A549 (cell line): ENCODE data around the gene PCGF2. TPM values are rescaled to one million over a fixed set of nuclear protein-coding genes. Genes with fewer than 3 reads are reported as not detected.

Source experiments
- ATAC-seq, 2 experiments: fragments of 200-7000 bp in 1 of 2; fragments of >200 bp in 1 of 2; cut with Nextera tagmentation in 1 of 2; cut with Tn5 transposase in 1 of 2; 3 replicates each; pipeline versions ENCODE4 v1.8.0 to v1.9.1; 2018 to 2020; ENCODE audit warnings: mild to moderate bottlenecking in 1 of 2, moderate library complexity in 1 of 2
- CTCF ChIA-PET: fragments of 300-600 bp; sonication (Branson Sonifier 250); formaldehyde crosslinking; extraction: SDS; loops from one replicate; lab custom pipeline; 2021; ENCODE audit warnings: antibody characterized with exemption, inconsistent platforms; lab: Yijun Ruan, JAX
- POLR2A ChIA-PET: fragments of 350-600 bp; formaldehyde crosslinking; extraction: SDS; loops from one replicate; lab custom pipeline; 2021; ENCODE audit warnings: antibody characterized with exemption, inconsistent platforms; lab: Yijun Ruan, JAX
- DNase-seq, 2 experiments: peaks; one replicate each; pipeline versions ENCODE4 v3.0.0 to v3.0.0-alpha.2; 2011 to 2016; ENCODE audit warnings: low read depth in 1 of 2, low spot score in 1 of 2
- FAIRE-seq: peaks from 2 replicates; lab custom pipeline; 2011; peaks lifted over from hg19 to GRCh38; lab: Jason Lieb, UNC
- H3K27ac ChIP-seq, 2 experiments: fragments of >200 bp; sonication (Bioruptor Twin); formaldehyde crosslinking; 3 replicates each; pipeline ENCODE4 v1.5.1; 2016 to 2017
- H3K4me1 ChIP-seq: fragments of >200 bp; sonication (Bioruptor Twin); formaldehyde crosslinking; 3 replicates; pipeline ENCODE4 v1.6.1; 2016
- H3K4me2 ChIP-seq: fragments of >200 bp; sonication (Bioruptor Twin); formaldehyde crosslinking; 3 replicates; pipeline ENCODE4 v1.6.1; 2016
- H3K4me3 ChIP-seq: fragments of >200 bp; sonication (Bioruptor Twin); formaldehyde crosslinking; 3 replicates; pipeline ENCODE4 v1.5.1; 2016
- H3K9me3 ChIP-seq: fragments of >200 bp; sonication (Bioruptor Twin); formaldehyde crosslinking; 3 replicates; pipeline ENCODE4 v1.6.1; 2016
- CBX2 ChIP-seq: fragments of 200-600 bp; sonication (generic); IDR thresholded peaks from 2 replicates; pipeline ENCODE4 v1.6.1; 2016; ENCODE audit warnings: low read depth, mild to moderate bottlenecking, borderline replicate concordance
- CEBPB ChIP-seq, 2 experiments: fragments of >200 bp in 1 of 2; sonication (Bioruptor Twin) in 1 of 2; formaldehyde crosslinking in 1 of 2; IDR thresholded peaks; 2 replicates each; pipeline ENCODE4 v1.6.1; 2012 to 2016
- FOSL2 ChIP-seq, 2 experiments: fragments of 450-650 bp in 1 of 2; fragments of >200 bp in 1 of 2; sonication (Bioruptor Twin) in 1 of 2; formaldehyde crosslinking; IDR thresholded peaks; 2 replicates each; pipeline versions ENCODE4 v1.5.0 to v1.6.1; 2016 to 2020; ENCODE audit warnings: mild to moderate bottlenecking in 1 of 2, moderate library complexity in 1 of 2
- GATA3 ChIP-seq: IDR thresholded peaks from 2 replicates; pipeline ENCODE4 v1.6.1; 2012; ENCODE audit warnings: borderline replicate concordance
- HDAC2 ChIP-seq: fragments of 200-600 bp; sonication (generic); IDR thresholded peaks from 2 replicates; pipeline ENCODE4 v1.6.1; 2016
- HOXA7 ChIP-seq: fragments of 250-450 bp; sonication (Bioruptor Pico); IDR thresholded peaks from 2 replicates; pipeline ENCODE4 v1.5.0; 2020; ENCODE audit warnings: mild to moderate bottlenecking, moderate library complexity
- JUN ChIP-seq, 2 experiments: fragments of >200 bp; sonication (Bioruptor Twin); formaldehyde crosslinking; IDR thresholded peaks; 2 replicates in 1 of 2; 3 replicates in 1 of 2; pipeline ENCODE4 v1.6.1; 2016 to 2017
- MAZ ChIP-seq: fragments of 150-350 bp; IDR thresholded peaks from 2 replicates; pipeline ENCODE4 v1.6.1; 2014; ENCODE audit warnings: antibody characterized with exemption, low read depth, low read length, borderline replicate concordance
- NPAS2 ChIP-seq: fragments of 250-450 bp; sonication (Bioruptor Pico); IDR thresholded peaks from 2 replicates; pipeline ENCODE4 v1.8.0; 2022; ENCODE audit warnings: mild to moderate bottlenecking, moderate library complexity, borderline replicate concordance
- PHF8 ChIP-seq: fragments of 200-600 bp; sonication (generic); IDR thresholded peaks from 2 replicates; pipeline ENCODE4 v1.6.1; 2016; ENCODE audit warnings: low read depth, mild to moderate bottlenecking, antibody characterized with exemption, moderate library complexity, borderline replicate concordance
- POLR2A ChIP-seq: IDR thresholded peaks from 2 replicates; pipeline ENCODE4 v1.6.1; 2012; ENCODE audit warnings: mild to moderate bottlenecking, low read length
- RARB ChIP-seq: fragments of 250-450 bp; sonication (Bioruptor Pico); IDR thresholded peaks from 2 replicates; pipeline ENCODE4 v1.8.0; 2021; ENCODE audit warnings: mild to moderate bottlenecking, moderate library complexity
- SMC3 ChIP-seq: fragments of >200 bp; sonication (Bioruptor Twin); formaldehyde crosslinking; IDR thresholded peaks from 3 replicates; pipeline ENCODE4 v1.6.1; 2018; ENCODE audit warnings: inconsistent platforms
- SREBF2 ChIP-seq: fragments of 450-650 bp; IDR thresholded peaks from 2 replicates; pipeline ENCODE4 v1.6.1; 2014; ENCODE audit warnings: mild to moderate bottlenecking, moderate library complexity
- TFCP2L1 ChIP-seq: fragments of 250-450 bp; sonication (Bioruptor Pico); IDR thresholded peaks from 2 replicates; pipeline ENCODE4 v1.5.0; 2021; ENCODE audit warnings: mild to moderate bottlenecking
- WGBS: methylation state at CpG from one replicate; pipeline ENCODE4 v1.1.6; 2017; ENCODE audit errors: missing lambda C conversion rate; 5-methylcytosine and 5-hydroxymethylcytosine counted together
- polyA plus RNA-seq, 4 experiments: library from polyadenylated mRNA; depleted of rRNA in 3 of 4; stranded (reverse); fragments of >200 nt; fragmentation: RNase III in 1 of 4; extraction: RNeasy Plus Mini Kit Qiagen cat#74134 plus additional on column Dnase treatment in 1 of 4; gene quantifications; 2 replicates in 3 of 4; 3 replicates in 1 of 4; pipeline ENCODE4 v1.2.3, GENCODE V29; 2011 to 2017
- TF ChIP-seq, protein P1 (sequence below): fragments of 250-450 bp; sonication (Bioruptor Pico); IDR thresholded peaks from 2 replicates; pipeline ENCODE4 v1.5.0; 2021; ENCODE audit warnings: mild to moderate bottlenecking, moderate library complexity, borderline replicate concordance
- TF ChIP-seq, protein P2 (sequence below): fragments of >200 bp; sonication (Bioruptor Twin); formaldehyde crosslinking; IDR thresholded peaks from 3 replicates; pipeline ENCODE4 v1.6.1; 2016
- TF ChIP-seq, protein P3 (sequence below): IDR thresholded peaks from 2 replicates; pipeline ENCODE4 v1.6.1; 2012; ENCODE audit warnings: low read depth, borderline replicate concordance

The PCGF2 gene
- polyA plus RNA-seq, 2 of the 4 experiments (the other 2 are of a cell fraction): 19.9 to 43.6 TPM

DNA sequence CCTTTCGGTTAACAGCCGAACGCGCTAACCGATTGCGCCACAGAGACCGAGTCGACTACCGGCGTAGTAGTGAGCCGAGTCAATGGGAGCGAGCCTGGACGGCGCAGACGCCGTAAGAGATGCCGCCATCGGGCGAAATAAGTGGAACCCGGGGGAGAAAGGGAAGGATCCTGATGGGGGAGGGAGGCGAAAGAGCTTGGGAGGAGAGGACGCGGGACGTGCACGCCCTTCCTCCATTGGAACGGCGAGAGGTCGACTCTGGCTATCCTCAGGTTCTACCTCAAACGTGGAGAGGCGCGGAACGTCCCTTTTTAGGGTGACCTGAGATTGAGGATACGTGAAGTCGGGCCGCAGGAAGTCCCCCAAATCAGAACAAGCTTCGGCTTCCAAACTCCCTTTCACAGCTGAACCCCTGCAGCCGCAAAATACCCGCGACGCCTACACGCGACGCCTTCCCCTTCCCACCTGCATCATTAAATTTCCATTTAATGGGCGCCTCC, 3.7 kb upstream of the PCGF2 start:
- TF ChIP-seq PHF8 (0 out of 2 replicates have a peak, but pooled peaks have one; percentile 63), POLR2A (peak; percentile 68), CEBPB (IDR thresholded peaks at IDR 0.05) (peak; percentile 74 to 93; a peak in 3 of 4 replicates), SREBF2 (peak; percentile 95), NPAS2 (CRISPR knock-in tag) (no peak), RARB (peak; percentile 66; the same call in 1 of the 2 replicates), MAZ (0 out of 2 replicates have a peak, but pooled peaks have one; percentile 10), HOXA7 (CRISPR knock-in tag) (no peak), JUN (IDR thresholded peaks at IDR 0.05) (peak in 1 of 2 experiments; percentile 45; a peak in 2 of 5 replicates), GATA3 (peak; percentile 26; the same call in 1 of the 2 replicates), TFCP2L1 (CRISPR knock-in tag) (peak; percentile 82; the same call in 1 of the 2 replicates), CBX2 (no peak), HDAC2 (no peak)
- TF ChIP-seq, protein P1, sequence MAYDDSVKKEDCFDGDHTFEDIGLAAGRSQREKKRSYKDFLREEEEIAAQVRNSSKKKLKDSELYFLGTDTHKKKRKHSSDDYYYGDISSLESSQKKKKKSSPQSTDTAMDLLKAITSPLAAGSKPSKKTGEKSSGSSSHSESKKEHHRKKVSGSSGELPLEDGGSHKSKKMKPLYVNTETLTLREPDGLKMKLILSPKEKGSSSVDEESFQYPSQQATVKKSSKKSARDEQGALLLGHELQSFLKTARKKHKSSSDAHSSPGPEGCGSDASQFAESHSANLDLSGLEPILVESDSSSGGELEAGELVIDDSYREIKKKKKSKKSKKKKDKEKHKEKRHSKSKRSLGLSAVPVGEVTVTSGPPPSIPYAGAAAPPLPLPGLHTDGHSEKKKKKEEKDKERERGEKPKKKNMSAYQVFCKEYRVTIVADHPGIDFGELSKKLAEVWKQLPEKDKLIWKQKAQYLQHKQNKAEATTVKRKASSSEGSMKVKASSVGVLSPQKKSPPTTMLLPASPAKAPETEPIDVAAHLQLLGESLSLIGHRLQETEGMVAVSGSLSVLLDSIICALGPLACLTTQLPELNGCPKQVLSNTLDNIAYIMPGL: peak; percentile 83; the same call in 1 of the 2 replicates
- TF ChIP-seq, protein P2, sequence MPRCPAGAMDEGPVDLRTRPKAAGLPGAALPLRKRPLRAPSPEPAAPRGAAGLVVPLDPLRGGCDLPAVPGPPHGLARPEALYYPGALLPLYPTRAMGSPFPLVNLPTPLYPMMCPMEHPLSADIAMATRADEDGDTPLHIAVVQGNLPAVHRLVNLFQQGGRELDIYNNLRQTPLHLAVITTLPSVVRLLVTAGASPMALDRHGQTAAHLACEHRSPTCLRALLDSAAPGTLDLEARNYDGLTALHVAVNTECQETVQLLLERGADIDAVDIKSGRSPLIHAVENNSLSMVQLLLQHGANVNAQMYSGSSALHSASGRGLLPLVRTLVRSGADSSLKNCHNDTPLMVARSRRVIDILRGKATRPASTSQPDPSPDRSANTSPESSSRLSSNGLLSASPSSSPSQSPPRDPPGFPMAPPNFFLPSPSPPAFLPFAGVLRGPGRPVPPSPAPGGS: 0 out of 3 replicates have a peak, but pooled peaks have one; percentile 35
- Histone ChIP-seq H3K27ac (peak overlapping the region; percentile 90 to 98), H3K9me3 (no peaks in the 10 kb centered on the region), H3K4me1 (peaks cover 23% of the 10 kb centered on the region), H3K4me3 (peak overlapping the region; percentile 96), H3K4me2 (peak overlapping the region; percentile 82)
- FAIRE-seq (no peak), ATAC-seq (peak; percentile 27 to 44), DNase-seq (peak; percentile 86 to 92)
- 2% methylated on average over 44 of the region's 44 CpGs for WGBS
- CTCF ChIA-PET: interaction anchor here (0.7 to 2.4 kb wide), 8 partner anchors 10 to 308 kb away, joined by 3 to 33 read pairs (median 4); no protein-coding TSS in a partner anchor
- POLR2A ChIA-PET: interaction anchor here (0.7 to 1.5 kb wide), 15 partner anchors 11 to 402 kb away, joined by 3 to 10 read pairs (median 4); partner anchors contain the start of genes CWC25, FBXO47, LASP1 and MLLT6

DNA sequence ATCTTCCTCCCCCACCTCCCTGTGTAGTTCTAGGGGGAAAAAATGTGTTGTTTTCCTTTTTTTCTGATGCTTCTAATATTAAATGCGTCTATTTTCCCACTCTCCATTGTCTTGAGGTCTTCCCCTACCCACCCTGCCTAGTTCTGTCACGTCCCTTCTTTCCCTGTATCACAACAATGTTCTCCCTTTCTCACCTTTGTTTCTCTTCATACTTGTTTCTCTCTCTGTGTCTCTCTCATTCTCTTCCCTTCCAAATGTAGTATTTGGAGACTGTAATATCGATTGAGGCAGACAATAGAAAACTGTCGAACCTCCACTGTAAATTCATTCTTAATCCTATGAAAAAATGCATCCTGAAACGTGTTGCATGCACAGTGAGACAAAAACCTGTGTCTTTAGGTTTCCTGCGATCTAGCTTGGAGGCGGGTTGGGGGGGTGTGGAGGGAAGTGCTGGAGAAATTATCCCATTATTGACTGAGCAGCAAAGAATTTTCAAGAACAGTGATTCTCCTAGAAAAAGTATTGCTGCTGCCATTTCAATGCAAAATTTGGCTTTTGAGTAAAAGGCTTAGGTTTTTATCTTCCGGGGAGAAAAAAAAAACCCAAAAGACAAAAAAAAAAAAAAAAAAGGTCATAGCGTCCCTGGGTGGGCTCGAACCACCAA, 3.1 kb upstream of the PCGF2 start:
- Histone ChIP-seq H3K27ac (peak overlapping the region; percentile 90 to 98), H3K4me2 (peak overlapping the region; percentile 82), H3K9me3 (no peaks in the 10 kb centered on the region), H3K4me3 (peak overlapping the region; percentile 96), H3K4me1 (peaks cover 29% of the 10 kb centered on the region)
- no peak for ATAC-seq
- TF ChIP-seq NPAS2 (CRISPR knock-in tag) (no peak), SMC3 (0 out of 3 replicates have a peak, but pooled peaks have one; percentile 11), FOSL2 (IDR thresholded peaks at IDR 0.05) (no peak), FOSL2 (CRISPR knock-in tag; IDR thresholded peaks at IDR 0.05) (no peak)
- TF ChIP-seq, protein P1: no peak
- TF ChIP-seq, protein P3, sequence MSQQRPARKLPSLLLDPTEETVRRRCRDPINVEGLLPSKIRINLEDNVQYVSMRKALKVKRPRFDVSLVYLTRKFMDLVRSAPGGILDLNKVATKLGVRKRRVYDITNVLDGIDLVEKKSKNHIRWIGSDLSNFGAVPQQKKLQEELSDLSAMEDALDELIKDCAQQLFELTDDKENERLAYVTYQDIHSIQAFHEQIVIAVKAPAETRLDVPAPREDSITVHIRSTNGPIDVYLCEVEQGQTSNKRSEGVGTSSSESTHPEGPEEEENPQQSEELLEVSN: 0 out of 2 replicates have a peak, but pooled peaks have one; percentile 18
- WGBS: 2% methylated on average over 10 of the region's 10 CpGs
- no peak for FAIRE-seq
- DNase-seq: peak in 1 of 2 experiments; percentile 61
- ChIA-PET POLR2A (interaction anchor here (0.9 to 1.5 kb wide), 8 partner anchors 13 to 118 kb away, joined by 3 to 8 read pairs (median 4); partner anchors contain the start of genes LASP1, MLLT6, PIP4K2B and RPL23), CTCF (interaction anchor here (0.7 to 2.4 kb wide), 9 partner anchors 11 to 368 kb away, joined by 3 to 33 read pairs (median 4); no protein-coding TSS in a partner anchor)
